Chondrocyte (in vitro differentiated cells): ENCODE data around the gene WDR27. TPM values are rescaled to one million over a fixed set of nuclear protein-coding genes. Genes with fewer than 3 reads are reported as not detected.

Experiments used
- DNase-seq: peaks from one replicate; pipeline ENCODE4 v3.0.0; 2021; ENCODE audit warnings: mixed read lengths, low spot score
- H3K27ac Mint-ChIP-seq: one replicate; pipeline ENCODE4 v1.8.0; 2021; ENCODE audit warnings: mild to moderate bottlenecking, moderate library complexity, mixed read lengths; ENCODE audit not compliant: unreplicated experiment
- H3K27me3 Mint-ChIP-seq: 2 replicates; pipeline ENCODE4 v1.8.0; 2021; ENCODE audit warnings: low read depth, mixed read lengths
- H3K36me3 Mint-ChIP-seq: 2 replicates; pipeline ENCODE4 v1.8.0; 2021; ENCODE audit warnings: low read depth, mixed read lengths
- H3K4me1 Mint-ChIP-seq: 2 replicates; pipeline ENCODE4 v1.8.0; 2021; ENCODE audit warnings: low read depth, mild to moderate bottlenecking, mixed read lengths
- H3K4me3 Mint-ChIP-seq: one replicate; pipeline ENCODE4 v1.8.0; 2021; ENCODE audit warnings: mild to moderate bottlenecking, moderate library complexity, mixed read lengths; ENCODE audit not compliant: unreplicated experiment
- H3K9me3 Mint-ChIP-seq: 2 replicates; pipeline ENCODE4 v1.8.0; 2021; ENCODE audit warnings: low read depth, mixed read lengths
- CTCF ChIP-seq: fragments of 200-600 bp; sonication (generic); IDR thresholded peaks from 2 replicates; pipeline ENCODE4 v1.5.0; 2021; ENCODE audit warnings: antibody characterized with exemption, mild to moderate bottlenecking, moderate library complexity
- total RNA-seq: library from RNA; stranded (reverse); gene quantifications from 3 replicates; pipeline ENCODE4 v1.2.1, GENCODE V29; 2021

WDR27 gene
- total RNA-seq, 1 donor from 2014 or later: 24.9 TPM

GRCh38 chr6:169503422-169504152 is 198.2 kb downstream of the WDR27 start:
- no peak for TF ChIP-seq CTCF
- no peak for DNase-seq
- Mint-ChIP-seq H3K4me1 (peaks cover 11% of the 10 kb centered on the region), H3K27ac (no peak overlapping the region), H3K4me3 (no peak overlapping the region), H3K36me3 (peaks cover 3% of the 10 kb centered on the region), H3K9me3 (peaks cover 10% of the 10 kb centered on the region), H3K27me3 (no peaks in the 10 kb centered on the region)

GRCh38 chr6:169502445-169502844 is 199.4 kb downstream of the WDR27 start:
- no peak for DNase-seq
- H3K4me1 Mint-ChIP-seq: peaks cover 11% of the 10 kb centered on the region
- TF ChIP-seq CTCF: no peak
- H3K27ac Mint-ChIP-seq: no peak overlapping the region
- H3K27me3 Mint-ChIP-seq: no peaks in the 10 kb centered on the region
- H3K36me3 Mint-ChIP-seq: no peaks in the 10 kb centered on the region
- no peaks in the 10 kb centered on the region for H3K9me3 Mint-ChIP-seq
- no peak overlapping the region for H3K4me3 Mint-ChIP-seq

- no peak for DNase-seq
- Mint-ChIP-seq H3K9me3 (peaks cover under 1% of the 10 kb centered on the region), H3K4me1 (peaks cover 11% of the 10 kb centered on the region), H3K4me3 (no peak overlapping the region), H3K36me3 (no peaks in the 10 kb centered on the region), H3K27me3 (no peaks in the 10 kb centered on the region), H3K27ac (no peak overlapping the region)
- no peak for TF ChIP-seq CTCF
Observed at GRCh38 chr6:169501777-169502313, 200.0 kb downstream of the WDR27 start.

- H3K4me1 Mint-ChIP-seq: peaks cover 11% of the 10 kb centered on the region
- no peaks in the 10 kb centered on the region for H3K36me3 Mint-ChIP-seq
- H3K4me3 Mint-ChIP-seq: no peak overlapping the region
- H3K9me3 Mint-ChIP-seq: peaks cover 7% of the 10 kb centered on the region
- TF ChIP-seq CTCF: no peak
- DNase-seq: no peak
- H3K27ac Mint-ChIP-seq: no peak overlapping the region
- H3K27me3 Mint-ChIP-seq: no peaks in the 10 kb centered on the region
Observed at GRCh38 chr6:169501128-169501527, 200.7 kb downstream of the WDR27 start.

- no peak for DNase-seq
- H3K27me3 Mint-ChIP-seq: no peaks in the 10 kb centered on the region
- no peak overlapping the region for H3K27ac Mint-ChIP-seq
- peaks cover 11% of the 10 kb centered on the region for H3K4me1 Mint-ChIP-seq
- no peak overlapping the region for H3K4me3 Mint-ChIP-seq
- peaks cover 3% of the 10 kb centered on the region for H3K36me3 Mint-ChIP-seq
- peaks cover 11% of the 10 kb centered on the region for H3K9me3 Mint-ChIP-seq
- TF ChIP-seq CTCF: no peak
Observed at GRCh38 chr6:169500688-169501087, 201.1 kb downstream of the WDR27 start.
